GM21526 (cell line): ENCODE results near the gene RNU1-3.
"Not testable (repeated sequence)": the region's sequence is repeated elsewhere in the genome, so short reads cannot be mapped to it uniquely, and the experiment has no call there.

Source experiments
- ATAC-seq: cut with Tn5 transposase; IDR thresholded peaks from one replicate; pipeline ENCODE4 v1.9.1; 2021; ENCODE audit warnings: moderate library complexity; ENCODE audit not compliant: unreplicated experiment, low FRiP score

RNU1-3 gene

DNA sequence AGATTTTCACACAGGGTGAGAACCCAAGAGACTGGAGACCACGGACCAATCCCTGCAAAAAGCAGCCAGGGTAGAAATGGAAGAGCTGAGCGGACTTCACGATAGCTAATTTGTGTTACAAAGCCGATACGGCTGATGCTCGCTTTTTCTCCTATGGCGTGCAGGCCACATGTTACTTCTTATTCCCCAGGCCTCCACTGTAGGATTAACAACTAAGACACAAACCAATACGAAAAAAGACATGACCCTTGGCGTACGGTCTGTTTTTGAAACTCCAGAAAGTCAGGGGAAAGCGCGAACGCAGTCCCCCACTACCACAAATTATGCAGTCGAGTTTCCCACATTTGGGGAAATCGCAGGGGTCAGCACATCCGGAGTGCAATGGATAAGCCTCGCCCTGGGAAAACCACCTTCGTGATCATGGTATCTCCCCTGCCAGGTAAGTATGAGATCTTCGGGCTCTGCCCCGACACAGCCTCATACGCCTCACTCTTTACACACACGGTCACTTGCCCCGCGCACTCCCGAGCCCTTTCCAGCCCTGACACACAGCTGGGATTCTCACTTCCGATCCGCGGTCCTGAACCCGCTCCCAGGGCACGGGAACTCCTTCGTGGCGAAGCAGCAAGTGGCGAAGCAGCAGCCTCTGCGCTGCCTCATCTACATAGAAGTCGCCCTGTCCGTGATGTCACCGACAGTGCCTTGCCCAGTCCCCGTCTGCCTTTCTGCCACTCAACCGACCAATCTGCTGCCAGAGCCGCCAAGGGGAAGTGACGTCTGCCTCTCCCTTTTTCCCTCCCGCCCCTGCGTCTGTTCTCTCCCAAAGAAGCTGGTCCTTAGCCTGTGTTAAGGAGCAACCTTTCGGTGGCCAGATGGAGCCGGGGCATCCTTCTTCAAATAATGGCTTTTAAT, at the start of gene RNU1-3:
RNU1-3 (minus strand) TSS at position 447 of the 912 bp plus-strand sequence.
- peak; percentile 99 for ATAC-seq

DNA sequence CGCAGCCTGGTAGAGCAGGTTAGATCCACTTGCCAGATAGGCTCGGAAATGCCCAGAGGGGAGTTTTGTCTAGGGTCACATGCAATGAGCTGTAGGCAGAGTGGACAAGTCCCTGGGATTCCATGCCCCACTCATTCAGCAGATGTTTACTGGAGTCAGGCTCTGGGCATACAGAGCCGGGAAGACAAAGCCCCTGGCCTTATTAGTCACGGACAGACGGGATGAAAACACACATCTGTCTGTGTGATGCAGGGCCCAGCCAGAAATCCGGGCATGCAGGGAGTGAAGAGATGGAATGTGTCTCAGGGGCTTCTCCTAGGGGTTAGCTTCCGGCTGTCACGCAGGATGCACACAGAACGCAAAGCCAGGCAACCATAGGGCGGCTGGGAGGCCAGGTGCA, 46.7 kb upstream of the RNU1-3 start:
- ATAC-seq, result not testable (repeated sequence)

DNA sequence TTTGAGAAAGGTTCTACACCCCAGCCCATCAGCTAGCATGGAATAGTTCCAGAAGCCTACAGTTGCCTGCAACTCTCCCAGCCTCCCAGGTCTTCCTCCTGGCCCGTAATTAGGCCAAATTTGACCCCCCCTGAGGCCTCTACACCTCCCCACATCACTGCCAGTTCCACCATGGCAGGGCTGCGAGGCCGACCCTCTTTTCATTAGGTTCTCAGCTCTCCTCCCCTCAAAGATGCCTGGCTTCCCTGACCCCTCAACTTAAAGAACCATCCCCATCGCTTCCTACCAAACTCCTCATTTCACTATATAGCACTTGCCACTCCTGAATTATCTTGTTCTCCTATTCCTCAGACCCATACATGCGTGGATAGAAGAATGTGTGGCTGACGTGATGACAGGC, 46.2 kb upstream of the RNU1-3 start:
- not testable (repeated sequence) for ATAC-seq

GRCh38 chr1:16712582-16712981, 45.8 kb upstream of the RNU1-3 start:
- ATAC-seq, result not testable (repeated sequence)

- not testable (repeated sequence) for ATAC-seq
These were observed 45.4 kb upstream of the RNU1-3 start for GRCh38 chr1:16712131-16712530.

DNA sequence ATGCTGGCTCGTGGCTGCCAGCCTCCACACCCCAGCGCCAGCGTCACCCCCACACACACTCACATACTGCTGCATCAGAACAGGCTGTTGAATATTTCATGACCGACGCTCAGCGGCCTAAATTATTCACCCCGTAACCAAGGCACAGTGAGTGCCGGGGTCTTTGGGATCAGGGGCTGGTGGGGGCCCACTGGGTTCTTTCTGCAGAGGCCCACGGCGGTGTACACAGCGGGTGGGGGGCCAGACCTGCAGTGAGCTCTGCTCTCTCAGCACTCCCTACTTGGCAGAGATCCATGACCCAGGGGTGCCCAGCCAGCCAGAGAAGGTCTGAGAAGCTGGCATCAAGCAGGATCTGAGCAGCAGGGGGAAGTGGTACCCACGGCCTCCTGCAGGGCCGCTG, 43.9 kb upstream of the RNU1-3 start:
- not testable (repeated sequence) for ATAC-seq

- ATAC-seq, result not testable (repeated sequence)
These were observed 42.9 kb upstream of the RNU1-3 start for GRCh38 chr1:16709659-16710087.

DNA sequence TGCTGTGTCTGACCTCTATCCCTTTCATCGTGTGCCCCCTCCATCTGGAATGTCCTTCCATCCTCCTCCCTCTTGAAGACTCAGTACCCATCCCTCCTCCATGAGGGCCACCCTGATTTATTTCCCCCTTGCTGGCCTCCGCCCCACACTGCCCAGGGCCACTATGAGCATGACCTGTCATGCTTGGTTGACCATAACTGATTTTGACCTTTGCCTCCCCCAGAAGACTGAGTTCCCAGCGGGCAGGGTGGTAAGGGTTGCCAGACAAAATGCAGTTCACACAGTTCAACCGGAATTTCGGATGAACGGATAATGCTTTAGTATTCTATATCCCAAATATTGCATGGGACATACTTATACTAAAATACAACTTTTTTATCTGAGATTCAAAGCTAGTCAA, 42.0 kb upstream of the RNU1-3 start:
- not testable (repeated sequence) for ATAC-seq

DNA sequence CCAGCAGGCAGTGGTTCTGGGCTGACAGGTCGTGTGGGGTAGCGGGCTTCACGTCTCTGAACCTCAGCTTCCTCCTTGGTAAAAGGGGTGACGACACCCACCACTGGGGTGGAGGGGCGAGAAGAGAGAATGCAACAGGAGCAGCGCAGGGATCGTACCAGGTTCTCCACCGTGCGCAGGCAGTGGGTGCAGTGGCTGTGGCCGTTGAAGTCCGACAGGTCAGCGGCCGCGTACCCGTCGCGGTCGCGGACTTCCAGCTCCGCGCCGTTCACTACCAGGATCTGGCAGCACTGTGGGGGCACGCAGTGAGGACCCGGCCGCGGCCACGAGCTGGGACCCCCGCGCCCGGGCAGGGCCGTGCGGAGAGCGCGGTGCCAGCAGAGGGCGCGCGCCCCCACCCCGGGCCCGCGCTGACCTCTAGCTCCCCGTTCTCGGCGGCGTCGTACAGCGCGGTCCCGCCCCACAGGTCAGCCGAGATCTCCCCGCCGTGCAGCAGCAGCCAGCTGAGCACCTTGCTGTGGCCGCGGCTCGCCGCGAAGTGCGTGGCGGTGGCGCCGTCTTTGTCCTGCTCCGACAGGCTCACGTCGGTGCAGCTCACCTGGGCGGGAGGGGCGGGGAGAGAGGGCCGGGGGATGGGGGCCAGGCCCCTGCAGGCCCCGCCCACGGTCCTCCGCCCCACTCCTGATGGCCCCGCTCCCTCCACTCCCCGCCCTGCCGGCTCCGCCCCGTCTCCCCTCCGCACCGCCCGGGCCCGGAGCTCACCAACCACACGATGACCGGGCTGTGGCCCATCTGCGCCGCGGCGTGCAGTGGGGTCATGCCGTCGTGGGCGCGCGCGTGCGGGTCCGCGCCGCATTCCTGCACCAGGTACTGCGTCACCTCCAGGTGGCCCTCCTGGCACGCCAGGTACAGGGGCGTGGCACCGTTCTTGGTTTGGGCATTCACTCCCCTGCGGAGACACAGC, 40.7 kb upstream of the RNU1-3 start:
- not testable (repeated sequence) for ATAC-seq

GRCh38 chr1:16706302-16706701, 39.6 kb upstream of the RNU1-3 start:
- ATAC-seq, result not testable (repeated sequence)

DNA sequence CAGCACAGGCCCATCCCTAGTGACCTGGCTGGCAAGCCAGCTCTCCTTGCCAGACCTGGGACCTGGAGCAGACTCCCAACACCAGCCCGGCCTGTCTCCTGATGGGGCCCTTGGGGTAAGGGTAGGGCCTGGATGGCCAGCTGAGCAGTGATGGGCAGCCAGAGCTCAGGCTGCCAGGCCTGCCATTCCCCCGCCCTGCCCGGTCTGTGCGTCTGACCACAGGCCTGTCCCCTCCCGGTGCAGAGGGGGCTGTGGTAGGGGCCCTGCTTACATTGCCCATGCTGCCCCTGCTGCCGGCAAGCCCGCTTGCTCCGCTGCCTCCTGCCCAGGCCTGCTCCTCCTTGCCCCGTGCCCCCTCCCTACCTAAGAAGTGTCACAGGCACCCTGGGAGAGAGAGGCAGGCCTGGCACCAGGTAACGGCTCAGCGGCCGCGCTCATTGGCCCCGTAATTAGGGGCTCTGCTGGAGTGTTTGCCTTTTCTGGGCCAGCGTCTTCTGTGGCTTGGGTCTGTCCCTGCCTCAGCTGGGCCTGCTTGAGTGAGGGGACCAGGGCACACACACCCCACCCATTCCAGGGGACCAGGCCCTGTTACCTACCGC, 37.9 kb upstream of the RNU1-3 start:
- ATAC-seq, result not testable (repeated sequence)

DNA sequence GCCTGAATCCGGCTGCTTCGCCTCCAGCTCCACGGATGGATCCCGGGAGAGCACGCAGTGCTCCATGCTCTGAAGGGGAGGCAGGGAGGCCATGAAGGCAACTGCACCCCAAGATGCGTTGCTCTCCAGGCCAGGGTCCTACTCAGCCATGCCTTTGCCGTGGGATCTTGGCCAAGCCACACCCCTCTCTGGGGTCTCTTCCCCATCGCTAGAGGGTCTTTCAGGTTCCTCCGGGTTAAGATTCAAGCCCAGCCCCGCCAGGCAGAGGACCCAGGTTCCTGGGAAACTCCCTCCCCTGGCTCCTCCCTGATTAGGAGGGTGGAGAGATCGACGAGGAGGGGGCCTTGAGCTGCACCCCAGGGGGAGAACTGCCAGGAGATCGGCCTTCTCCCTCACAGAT, 37.3 kb upstream of the RNU1-3 start:
- ATAC-seq, result not testable (repeated sequence)

GRCh38 chr1:16703602-16704001, 36.9 kb upstream of the RNU1-3 start:
- ATAC-seq, result not testable (repeated sequence)

- ATAC-seq, result not testable (repeated sequence)
These were observed 36.4 kb upstream of the RNU1-3 start for GRCh38 chr1:16703141-16703540.

DNA sequence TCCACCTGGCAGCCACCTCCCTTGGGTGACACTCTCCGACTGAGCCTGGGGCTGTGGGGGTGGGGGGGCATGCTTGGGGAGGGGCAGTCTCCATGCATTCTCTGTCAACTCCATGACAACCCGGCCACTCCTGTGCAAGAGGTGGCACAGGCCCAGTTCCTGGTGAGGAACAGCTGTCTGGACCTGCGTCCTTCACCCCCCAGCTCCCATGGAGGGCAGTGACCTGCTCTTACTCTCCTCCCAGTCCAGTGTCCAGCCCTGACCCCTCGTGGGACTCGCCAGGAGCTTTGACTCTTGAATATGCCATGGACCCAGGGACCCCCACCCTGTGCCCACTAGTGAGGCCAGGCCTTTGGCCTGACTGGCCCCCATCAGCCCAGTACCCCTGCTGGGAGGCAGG, 35.5 kb upstream of the RNU1-3 start:
- ATAC-seq, result not testable (repeated sequence)

DNA sequence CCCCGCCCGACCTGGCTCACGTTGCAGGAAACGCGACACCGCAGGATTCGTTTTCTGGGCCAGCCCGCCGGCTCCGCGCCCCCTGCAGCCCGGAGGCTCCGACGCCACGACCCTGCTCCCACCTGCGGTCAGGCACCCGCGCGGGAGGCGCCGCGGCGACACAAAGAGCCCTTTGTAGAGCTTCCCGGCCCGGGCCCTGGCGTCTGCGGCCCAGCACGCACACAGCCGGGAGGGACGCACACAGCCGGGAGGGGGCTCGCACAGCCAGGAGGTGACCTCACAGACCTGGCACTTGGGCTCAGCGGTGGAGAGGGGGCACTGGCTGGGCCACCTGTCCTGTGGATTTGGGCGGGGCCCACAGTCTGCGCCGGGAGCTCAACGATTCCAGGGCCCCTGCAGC, 34.4 kb upstream of the RNU1-3 start:
- ATAC-seq, result not testable (repeated sequence)

- not testable (repeated sequence) for ATAC-seq
These were observed 33.6 kb upstream of the RNU1-3 start for GRCh38 chr1:16700138-16700895.

- ATAC-seq, result not testable (repeated sequence)
These were observed 32.7 kb upstream of the RNU1-3 start for GRCh38 chr1:16699440-16699839.

DNA sequence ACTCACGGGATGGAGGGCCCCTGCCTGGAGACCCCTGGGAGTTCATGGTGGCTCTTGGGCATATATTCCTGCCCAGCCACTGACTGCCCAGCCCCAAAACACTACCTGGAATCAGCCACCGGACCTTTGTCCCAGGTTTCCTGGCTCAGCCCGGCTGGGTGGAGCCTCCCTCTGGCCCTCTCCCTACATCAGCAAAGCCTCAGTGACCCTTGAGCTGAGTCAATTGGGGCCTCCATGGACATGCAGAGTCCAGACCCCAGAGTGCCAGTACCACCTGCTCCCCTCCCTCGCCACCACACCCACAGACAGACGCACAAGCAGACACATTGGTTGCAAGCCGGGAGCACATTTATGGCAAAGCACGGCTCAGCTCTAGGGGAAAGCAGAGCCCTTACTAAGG, 30.4 kb upstream of the RNU1-3 start:
- not testable (repeated sequence) for ATAC-seq
